CD14-positive monocyte (primary cell): ENCODE measurements around the gene CELF5. TPM values are rescaled to one million over a fixed set of nuclear protein-coding genes. Genes with fewer than 3 reads are reported as not detected.

Experiments used
- DNase-seq, 3 donors: peaks; one replicate each; pipeline ENCODE4 v3.0.0-alpha.2; 2011 to 2022
- H2AFZ ChIP-seq: 2 replicates; pipeline ENCODE4 v1.6.0; 2012; ENCODE audit warnings: mild to moderate bottlenecking, low read depth, low read length, inconsistent platforms; ENCODE audit not compliant: insufficient read depth, poor library complexity, severe bottlenecking
- H3K27ac ChIP-seq, 2 donors: 1 replicate in 1 of 2; 2 replicates in 1 of 2; pipeline ENCODE4 v1.5.1; 2012 to 2013; ENCODE audit warnings: low read length in 2 of 2, control low read depth in 1 of 2, inconsistent platforms in 1 of 2, low read depth in 1 of 2, mild to moderate bottlenecking in 1 of 2
- H3K27me3 ChIP-seq, 2 donors: one replicate each; pipeline versions ENCODE4 v1.6.0 to v1.6.1; 2011 to 2013; ENCODE audit warnings: low read length in 2 of 2; ENCODE audit not compliant: control insufficient read depth in 2 of 2, insufficient read depth in 2 of 2
- H3K36me3 ChIP-seq, 2 donors: replicated peaks in 1 of 2; 1 replicate in 1 of 2; 2 replicates in 1 of 2; pipeline versions ENCODE4 v1.5.1 to v1.6.1; 2012 to 2013; ENCODE audit warnings: low read length in 2 of 2, control low read depth in 1 of 2, inconsistent platforms in 1 of 2, mild to moderate bottlenecking in 1 of 2; ENCODE audit not compliant: insufficient read depth in 2 of 2, control insufficient read depth in 1 of 2
- H3K4me1 ChIP-seq, 2 donors: 1 replicate in 1 of 2; 2 replicates in 1 of 2; pipeline versions ENCODE4 v1.5.1 to v1.6.1; 2012 to 2013; ENCODE audit warnings: low read length in 2 of 2, control low read depth in 1 of 2, inconsistent platforms in 1 of 2, mild to moderate bottlenecking in 1 of 2, moderate library complexity in 1 of 2; ENCODE audit not compliant: insufficient read depth in 2 of 2, control insufficient read depth in 1 of 2
- H3K4me2 ChIP-seq: replicated peaks from 2 replicates; pipeline ENCODE3; 2012; ENCODE audit warnings: low read length, moderate library complexity, mild to moderate bottlenecking; ENCODE audit not compliant: poor library complexity, severe bottlenecking; ENCODE audit errors: extremely low read depth
- H3K4me3 ChIP-seq, 3 experiments: fragments of 200-600 bp in 1 of 3; sonication (generic) in 1 of 3; replicated peaks in 1 of 3; 1 replicate in 2 of 3; 2 replicates in 1 of 3; pipeline ENCODE4 v1.5.1; 2011 to 2013; ENCODE audit warnings: low read length in 3 of 3, mild to moderate bottlenecking in 3 of 3, control low read depth in 2 of 3, low read depth in 2 of 3, inconsistent platforms in 1 of 3, moderate library complexity in 1 of 3
- H3K79me2 ChIP-seq: 2 replicates; pipeline ENCODE4 v1.6.0; 2012; ENCODE audit warnings: mild to moderate bottlenecking, control low read depth, inconsistent platforms, low read length, moderate library complexity; ENCODE audit not compliant: insufficient read depth
- H3K9ac ChIP-seq: 2 replicates; pipeline ENCODE4 v1.6.0; 2017; ENCODE audit warnings: low read length, mild to moderate bottlenecking; ENCODE audit not compliant: insufficient read depth, poor library complexity, severe bottlenecking
- H3K9me3 ChIP-seq, 2 donors: replicated peaks in 1 of 2; 1 replicate in 1 of 2; 2 replicates in 1 of 2; pipeline versions ENCODE4 v1.5.1 to v1.6.1; 2012 to 2013; ENCODE audit warnings: low read length in 2 of 2, control low read depth in 1 of 2; ENCODE audit not compliant: control insufficient read depth in 1 of 2, insufficient read depth in 1 of 2
- H4K20me1 ChIP-seq: 2 replicates; pipeline ENCODE4 v1.6.0; 2012; ENCODE audit warnings: mild to moderate bottlenecking, low read length, control low read depth, moderate library complexity; ENCODE audit not compliant: insufficient read depth
- H3K27ac Mint-ChIP-seq, 7 donors: one replicate each; pipeline ENCODE4 v1.8.0; 2020; ENCODE audit warnings: mild to moderate bottlenecking in 7 of 7, mixed read lengths in 7 of 7, moderate library complexity in 6 of 7, inconsistent platforms in 2 of 7
- H3K27me3 Mint-ChIP-seq, 3 donors: one replicate each; pipeline ENCODE4 v1.8.0; 2021 to 2022; ENCODE audit warnings: low read depth in 3 of 3, mild to moderate bottlenecking in 3 of 3, mixed read lengths in 3 of 3, moderate library complexity in 3 of 3, inconsistent platforms in 1 of 3
- H3K36me3 Mint-ChIP-seq, 2 donors: one replicate each; pipeline ENCODE4 v1.8.0; 2020; ENCODE audit warnings: mixed read lengths in 2 of 2, inconsistent platforms in 1 of 2, mild to moderate bottlenecking in 1 of 2
- H3K4me1 Mint-ChIP-seq: one replicate; pipeline ENCODE4 v1.8.0; 2020; ENCODE audit warnings: mild to moderate bottlenecking, mixed read lengths
- H3K4me3 Mint-ChIP-seq, 2 donors: one replicate each; pipeline ENCODE4 v1.8.0; 2020; ENCODE audit warnings: mild to moderate bottlenecking in 2 of 2, mixed read lengths in 2 of 2, moderate library complexity in 1 of 2
- H3K9me3 Mint-ChIP-seq, 7 donors: one replicate each; pipeline ENCODE4 v1.8.0; 2020 to 2022; ENCODE audit warnings: mixed read lengths in 7 of 7, mild to moderate bottlenecking in 6 of 7, moderate library complexity in 6 of 7, inconsistent platforms in 2 of 7
- WGBS: methylation state at CpG from one replicate; pipeline ENCODE4 v1.1.5; 2013; ENCODE audit warnings: missing lambda C conversion rate; ENCODE audit not compliant: insufficient coverage; 5-methylcytosine and 5-hydroxymethylcytosine counted together
- intact Hi-C, 2 donors: fragments of 100-400 bp; cut with micrococcal nuclease; formaldehyde crosslinking; loops; one replicate each; pipeline versions ENCODE4 v1.15.0 to v1.15.1; 2023
- polyA plus RNA-seq, 3 donors: library from polyadenylated mRNA; depleted of rRNA in 1 of 3; unstranded in 2 of 3; stranded (reverse) in 1 of 3; fragments of 300-500 nt in 2 of 3; fragments of >200 nt in 1 of 3; fragmentation: Illumina TruSeq in 2 of 3; gene quantifications; 1 replicate in 2 of 3; 2 replicates in 1 of 3; pipeline ENCODE4 v1.2.3, GENCODE V29; 2012 to 2021
- TF ChIP-seq, protein P1 (sequence below): fragments of 200-600 bp; IDR thresholded peaks from one replicate; pipeline ENCODE4 v1.8.0; 2022; ENCODE audit warnings: antibody characterized with exemption, mild to moderate bottlenecking

Gene CELF5
- polyA plus RNA-seq, 3 donors, result not detected

DNA sequence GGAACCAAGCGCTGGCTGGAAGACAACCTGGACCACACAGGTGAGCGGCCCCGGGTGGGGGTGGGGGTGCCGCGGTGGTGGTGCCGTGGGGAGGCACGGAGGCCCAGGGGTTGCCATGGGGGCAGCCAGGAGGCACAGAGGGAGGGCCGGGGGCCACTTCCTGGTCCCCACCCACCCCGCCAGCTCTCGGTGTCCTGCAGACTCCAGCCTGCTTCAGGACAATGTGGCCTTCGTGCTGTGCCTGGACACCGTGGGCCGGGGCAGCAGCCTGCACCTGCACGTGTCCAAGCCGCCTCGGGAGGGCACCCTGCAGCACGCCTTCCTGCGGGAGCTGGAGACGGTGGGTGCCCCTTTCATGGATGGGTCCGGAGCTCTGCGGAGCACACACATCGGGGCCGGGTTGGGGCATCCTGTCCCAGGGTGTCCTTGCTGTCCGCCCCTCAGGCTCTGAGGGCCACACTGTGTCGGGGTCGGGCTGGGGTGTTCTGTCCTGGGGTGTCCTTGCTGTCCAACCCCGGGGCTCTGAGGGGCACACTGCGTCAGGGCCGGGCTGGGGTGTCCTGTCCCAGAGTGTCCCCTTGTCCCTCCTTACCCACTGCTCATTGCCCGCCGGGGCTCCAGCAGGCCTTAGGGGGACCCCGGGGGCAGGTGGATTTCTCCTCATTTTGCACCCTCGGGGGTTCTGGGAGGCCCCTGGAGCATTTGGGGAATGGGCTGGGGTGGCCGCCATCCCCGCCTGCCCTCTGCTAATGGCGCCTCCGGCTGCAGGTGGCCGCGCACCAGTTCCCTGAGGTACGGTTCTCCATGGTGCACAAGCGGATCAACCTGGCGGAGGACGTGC is 20.4 kb upstream of the CELF5 start:
- Mint-ChIP-seq H3K9me3 (no peaks in the 10 kb centered on the region), H3K36me3 (peaks cover 43 to 85% of the 10 kb centered on the region in 2 donors), H3K27ac (no peak overlapping the region), H3K27me3 (no peaks in the 10 kb centered on the region), H3K4me1 (no peaks in the 10 kb centered on the region), H3K4me3 (no peak overlapping the region)
- DNase-seq, result no peak
- Histone ChIP-seq H3K27ac (no peak overlapping the region), H3K9ac (no peak overlapping the region), H2AFZ (no peak overlapping the region), H3K9me3 (no peaks in the 10 kb centered on the region), H3K4me1 (no peaks in the 10 kb centered on the region), H3K27me3 (no peaks in the 10 kb centered on the region), H4K20me1 (no peaks in the 10 kb centered on the region), H3K4me3 (no peak overlapping the region), H3K36me3 (peaks cover 76 to 86% of the 10 kb centered on the region in 2 donors), H3K4me2 (no peak overlapping the region), H3K79me2 (no peaks in the 10 kb centered on the region)
- TF ChIP-seq, protein P1, sequence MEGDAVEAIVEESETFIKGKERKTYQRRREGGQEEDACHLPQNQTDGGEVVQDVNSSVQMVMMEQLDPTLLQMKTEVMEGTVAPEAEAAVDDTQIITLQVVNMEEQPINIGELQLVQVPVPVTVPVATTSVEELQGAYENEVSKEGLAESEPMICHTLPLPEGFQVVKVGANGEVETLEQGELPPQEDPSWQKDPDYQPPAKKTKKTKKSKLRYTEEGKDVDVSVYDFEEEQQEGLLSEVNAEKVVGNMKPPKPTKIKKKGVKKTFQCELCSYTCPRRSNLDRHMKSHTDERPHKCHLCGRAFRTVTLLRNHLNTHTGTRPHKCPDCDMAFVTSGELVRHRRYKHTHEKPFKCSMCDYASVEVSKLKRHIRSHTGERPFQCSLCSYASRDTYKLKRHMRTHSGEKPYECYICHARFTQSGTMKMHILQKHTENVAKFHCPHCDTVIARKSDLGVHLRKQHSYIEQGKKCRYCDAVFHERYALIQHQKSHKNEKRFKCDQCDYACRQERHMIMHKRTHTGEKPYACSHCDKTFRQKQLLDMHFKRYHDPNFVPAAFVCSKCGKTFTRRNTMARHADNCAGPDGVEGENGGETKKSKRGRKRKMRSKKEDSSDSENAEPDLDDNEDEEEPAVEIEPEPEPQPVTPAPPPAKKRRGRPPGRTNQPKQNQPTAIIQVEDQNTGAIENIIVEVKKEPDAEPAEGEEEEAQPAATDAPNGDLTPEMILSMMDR, result no peak
- 97% methylated on average over 37 of the region's 43 CpGs for WGBS
- intact Hi-C loops, result no loop called here

DNA sequence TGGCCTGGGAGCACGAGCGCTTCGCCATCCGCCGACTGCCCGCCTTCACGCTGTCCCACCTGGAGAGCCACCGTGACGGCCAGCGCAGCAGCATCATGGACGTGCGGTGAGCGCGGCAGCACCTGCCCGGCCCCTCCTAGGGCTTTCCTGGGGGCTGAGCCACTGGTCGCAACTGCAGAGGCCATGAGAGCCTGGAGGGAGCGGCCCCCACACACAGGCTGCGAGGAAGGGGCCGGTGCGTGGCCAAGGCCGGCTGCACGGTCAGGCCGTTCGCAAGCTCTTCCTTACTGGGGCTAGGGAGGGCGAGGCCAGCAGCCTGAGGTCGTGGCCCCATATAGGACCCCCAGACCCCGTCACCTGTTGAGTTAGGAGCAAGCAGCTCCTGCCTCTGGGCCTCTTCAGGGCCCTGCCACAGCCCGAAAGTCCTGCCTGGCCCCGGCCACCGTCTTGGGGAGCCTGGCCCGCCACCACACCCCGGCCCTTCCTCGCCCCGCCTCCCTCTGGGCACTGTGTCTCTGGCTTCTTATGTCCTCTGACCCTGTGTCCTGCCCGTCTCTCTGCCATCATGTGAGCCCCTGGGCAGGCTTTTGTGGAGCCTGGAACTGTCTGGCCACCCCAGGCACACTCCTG is 19.7 kb upstream of the CELF5 start:
- Mint-ChIP-seq H3K4me3 (no peak overlapping the region), H3K4me1 (no peaks in the 10 kb centered on the region), H3K36me3 (peaks cover 47 to 86% of the 10 kb centered on the region in 2 donors), H3K27ac (no peak overlapping the region), H3K27me3 (peaks cover 0 to 2% (median 0%) of the 10 kb centered on the region in 3 donors), H3K9me3 (no peaks in the 10 kb centered on the region)
- H3K27me3 ChIP-seq, result no peaks in the 10 kb centered on the region
- no peaks in the 10 kb centered on the region for H3K9me3 ChIP-seq
- no peak overlapping the region for H3K9ac ChIP-seq
- H3K4me2 ChIP-seq, result no peak overlapping the region
- no peaks in the 10 kb centered on the region for H3K4me1 ChIP-seq
- intact Hi-C loops, result no loop called here
- H3K27ac ChIP-seq, result no peak overlapping the region
- H3K36me3 ChIP-seq, result peaks cover 76 to 87% of the 10 kb centered on the region in 2 donors
- no peaks in the 10 kb centered on the region for H3K79me2 ChIP-seq
- WGBS, result 95% methylated on average over 35 of the region's 35 CpGs
- no peak for DNase-seq
- no peak overlapping the region for H2AFZ ChIP-seq
- TF ChIP-seq, protein P1, result no peak
- H4K20me1 ChIP-seq, result peaks cover under 1% of the 10 kb centered on the region
- H3K4me3 ChIP-seq, result no peak overlapping the region
